K562 (cell line): ENCODE results near the gene ERMARD. TPM values are rescaled to one million over a fixed set of nuclear protein-coding genes. Genes with fewer than 3 reads are reported as not detected.

Experiments
- ATAC-seq: fragments of 200-7000 bp; cut with Tn5 transposase; 3 replicates; pipeline ENCODE4 v1.9.1; 2020; ENCODE audit warnings: moderate library complexity
- BruUV-seq: library from RNA; stranded (reverse); fragments of 400-500 nt; replicated peaks from 2 replicates; lab custom pipeline; 2021; lab: Mats Ljungman, UMichigan
- CTCF ChIA-PET: fragments of 300-600 bp; formaldehyde crosslinking; extraction: SDS; loops from one replicate; lab custom pipeline; 2021; ENCODE audit warnings: low intra/inter-chr PET ratio; lab: Yijun Ruan, JAX
- POLR2A ChIA-PET: fragments of 300-600, 350-650 bp; sonication (Branson Sonifier 250); formaldehyde crosslinking; extraction: SDS; loops from one replicate; lab custom pipeline; 2021; ENCODE audit warnings: antibody characterized with exemption, inconsistent platforms; lab: Yijun Ruan, JAX
- DNase-seq, 4 experiments: peaks; one replicate each; pipeline versions ENCODE4 v3.0.0 to v3.0.0-alpha.2; 2011 to 2018; ENCODE audit warnings: low spot score in 3 of 4, mixed read lengths in 3 of 4; ENCODE audit errors: extremely low read depth in 1 of 4
- FAIRE-seq: peaks from 2 replicates; lab custom pipeline; 2011; peaks lifted over from hg19 to GRCh38; lab: Jason Lieb, UNC
- H2AFZ ChIP-seq: 2 replicates; pipeline ENCODE4 v1.6.0; 2011; ENCODE audit warnings: low read depth, low read length, control low read depth, inconsistent platforms
- H3K27ac ChIP-seq: fragments of 200-600 bp; 3 replicates; pipeline ENCODE4 v1.8.0; 2011; ENCODE audit warnings: low read depth, mild to moderate bottlenecking, control low read depth, inconsistent platforms, low read length, moderate library complexity, mixed read lengths; ENCODE audit errors: extremely low read depth
- H3K27me3 ChIP-seq, 2 experiments: fragments of 300-600 bp in 1 of 2; 2 replicates in 1 of 2; 3 replicates in 1 of 2; pipeline versions ENCODE4 v1.6.0 to v1.8.0; 2011; ENCODE audit warnings: inconsistent platforms in 2 of 2, low read length in 2 of 2, mild to moderate bottlenecking in 1 of 2, mixed read lengths in 1 of 2, moderate library complexity in 1 of 2; ENCODE audit not compliant: control insufficient read depth in 2 of 2, insufficient read depth in 2 of 2
- H3K36me3 ChIP-seq: fragments of 300-600 bp; 3 replicates; pipeline ENCODE4 v1.8.0; 2011; ENCODE audit warnings: mild to moderate bottlenecking, low read length, inconsistent platforms; ENCODE audit not compliant: control insufficient read depth, insufficient read depth
- H3K4me1 ChIP-seq, 2 experiments: fragments of 200-600 bp in 1 of 2; replicated peaks in 1 of 2; 2 replicates in 1 of 2; 3 replicates in 1 of 2; pipeline versions ENCODE4 v1.5.1 to v1.8.0; 2011; ENCODE audit warnings: inconsistent platforms in 2 of 2, low read length in 2 of 2, mild to moderate bottlenecking in 1 of 2, mixed read lengths in 1 of 2, moderate library complexity in 1 of 2; ENCODE audit not compliant: control insufficient read depth in 2 of 2, insufficient read depth in 2 of 2
- H3K4me2 ChIP-seq: 2 replicates; pipeline ENCODE4 v1.6.1; 2011; ENCODE audit warnings: low read length, control low read depth, inconsistent platforms, mixed read lengths; ENCODE audit not compliant: insufficient read depth
- H3K4me3 ChIP-seq: fragments of 200-600 bp; sonication (generic), shearing (Covaris generic); 2 replicates; pipeline ENCODE4 v1.5.1; 2016; ENCODE audit warnings: control low read depth, inconsistent platforms
- H3K79me2 ChIP-seq: fragments of 200-600 bp; 3 replicates; pipeline ENCODE4 v1.8.0; 2011; ENCODE audit warnings: low read length, inconsistent platforms; ENCODE audit not compliant: control insufficient read depth, insufficient read depth
- H3K9ac ChIP-seq, 2 experiments: 2 replicates each; pipeline versions ENCODE4 v1.6.0 to v1.6.1; 2011; ENCODE audit warnings: low read depth in 2 of 2, low read length in 2 of 2, control low read depth in 1 of 2, inconsistent platforms in 1 of 2, mild to moderate bottlenecking in 1 of 2, mixed read lengths in 1 of 2; ENCODE audit not compliant: insufficient read depth in 1 of 2
- H3K9me1 ChIP-seq: one replicate; pipeline ENCODE4 v1.6.0; 2011; ENCODE audit warnings: inconsistent platforms, mild to moderate bottlenecking, low read length, moderate library complexity; ENCODE audit not compliant: control insufficient read depth, insufficient read depth
- H3K9me3 ChIP-seq: replicated peaks from 2 replicates; pipeline ENCODE4 v1.5.1; 2011; ENCODE audit warnings: low read depth, low read length, inconsistent platforms; ENCODE audit not compliant: control insufficient read depth, insufficient read depth
- H4K20me1 ChIP-seq: replicated peaks from 2 replicates; pipeline ENCODE4 v1.6.1; 2011; ENCODE audit warnings: low read length, inconsistent platforms, mixed read lengths; ENCODE audit not compliant: control insufficient read depth, insufficient read depth
- BHLHE40 ChIP-seq: IDR thresholded peaks from 2 replicates; pipeline ENCODE4 v1.6.1; 2011; ENCODE audit warnings: low read length, improper control_type of control experiment
- C11orf30 ChIP-seq: fragments of 450-650 bp; IDR thresholded peaks from 2 replicates; pipeline ENCODE4 v1.6.1; 2016; ENCODE audit warnings: low read depth, mild to moderate bottlenecking
- GMEB1 ChIP-seq: fragments of 250-450 bp; sonication (Bioruptor Pico); IDR thresholded peaks from 2 replicates; pipeline ENCODE4 v1.4.0; 2020; ENCODE audit warnings: mild to moderate bottlenecking
- HINFP ChIP-seq: fragments of 450-650 bp; conservative IDR thresholded peaks from 2 replicates; pipeline ENCODE4 v1.6.1; 2016; ENCODE audit warnings: missing genetic modification characterization, low read depth, mild to moderate bottlenecking, control low read depth, missing compliant biosample characterization
- HNRNPK ChIP-seq: fragments of 200-400 bp; formaldehyde crosslinking; IDR thresholded peaks from one replicate; pipeline ENCODE4 v1.6.1; 2018; ENCODE audit warnings: mild to moderate bottlenecking, low read depth, low read length; ENCODE audit not compliant: poor library complexity, severe bottlenecking
- IRF2 ChIP-seq: sonication (generic); formaldehyde crosslinking; IDR thresholded peaks from 2 replicates; pipeline ENCODE4 v1.8.1; 2022; ENCODE audit warnings: mild to moderate bottlenecking, missing genetic modification reagents
- KLF13 ChIP-seq: fragments of 450-650 bp; IDR thresholded peaks from 2 replicates; pipeline ENCODE4 v1.6.1; 2016; ENCODE audit warnings: missing genetic modification characterization, low read depth, mild to moderate bottlenecking, missing compliant biosample characterization, moderate library complexity, borderline replicate concordance
- MAFF ChIP-seq: IDR thresholded peaks from 2 replicates; pipeline ENCODE4 v1.6.1; 2012; ENCODE audit warnings: low read length, improper control_type of control experiment
- MAFG ChIP-seq: fragments of 450-650 bp; conservative IDR thresholded peaks from 2 replicates; pipeline ENCODE4 v1.6.1; 2016; ENCODE audit warnings: missing genetic modification characterization, missing compliant biosample characterization
- NFE2L1 ChIP-seq: fragments of 450-650 bp; IDR thresholded peaks from 2 replicates; pipeline ENCODE4 v1.6.1; 2016; ENCODE audit warnings: missing genetic modification characterization, low read depth, mild to moderate bottlenecking, missing compliant biosample characterization, moderate library complexity, borderline replicate concordance
- PHF20 ChIP-seq: fragments of 450-650 bp; IDR thresholded peaks from 2 replicates; pipeline ENCODE4 v1.6.1; 2018; ENCODE audit not compliant: partially characterized antibody
- POLR2AphosphoS5 ChIP-seq: IDR thresholded peaks from 2 replicates; pipeline ENCODE4 v1.6.1; 2011; ENCODE audit warnings: mild to moderate bottlenecking, low read depth, low read length, moderate library complexity; ENCODE audit not compliant: control insufficient read depth, insufficient read depth
- POLR2G ChIP-seq: fragments of 200-400 bp; formaldehyde crosslinking; IDR thresholded peaks from 2 replicates; pipeline ENCODE4 v1.6.1; 2017; ENCODE audit warnings: low read depth, mild to moderate bottlenecking, antibody characterized with exemption, low read length, moderate library complexity
- POLR3A ChIP-seq: IDR thresholded peaks from 2 replicates; pipeline ENCODE4 v1.6.1; 2011; ENCODE audit warnings: borderline replicate concordance, mild to moderate bottlenecking, moderate library complexity; ENCODE audit not compliant: insufficient read length, insufficient read depth; ENCODE audit errors: extremely low read depth
- PRMT5 ChIP-seq: sonication (generic); formaldehyde crosslinking; IDR thresholded peaks from 2 replicates; pipeline ENCODE4 v1.5.0; 2020; ENCODE audit warnings: missing genetic modification reagents
- SNRNP70 ChIP-seq: fragments of 200-400 bp; formaldehyde crosslinking; optimal IDR thresholded peaks from 2 replicates; pipeline ENCODE3; 2017; ENCODE audit warnings: low read depth, low read length
- SRSF7 ChIP-seq: fragments of 200-400 bp; formaldehyde crosslinking; optimal IDR thresholded peaks from 2 replicates; pipeline ENCODE3; 2017; ENCODE audit warnings: mild to moderate bottlenecking, low read depth, low read length
- ZFX ChIP-seq: sonication (generic); formaldehyde crosslinking; IDR thresholded peaks from 2 replicates; pipeline ENCODE4 v1.8.0; 2022; ENCODE audit warnings: mild to moderate bottlenecking, missing genetic modification reagents, moderate library complexity
- ZNF146 ChIP-seq: IDR thresholded peaks from one replicate; pipeline ENCODE4 v1.6.1; 2018; ENCODE audit warnings: missing compliant biosample characterization; ENCODE audit not compliant: unreplicated experiment
- ZNF316 ChIP-seq: fragments of 450-650 bp; IDR thresholded peaks from 2 replicates; pipeline ENCODE4 v1.6.1; 2016
- WGBS: fragments of 100-300 bp; shearing (Covaris generic); methylation state at CpG from one replicate; pipeline ENCODE4 v1.1.6; 2016; ENCODE audit warnings: low coverage, mixed read lengths; ENCODE audit not compliant: insufficient coverage; ENCODE audit errors: missing lambda C conversion rate; 5-methylcytosine and 5-hydroxymethylcytosine counted together
- in situ Hi-C: fragments of 300-500 bp; cut with MboI; formaldehyde crosslinking; loops from 4 replicates; pipeline ENCODE4 v1.15.0; 2018; ENCODE audit warnings: inconsistent platforms, mixed read lengths
- intact Hi-C: fragments of 100-400 bp; cut with micrococcal nuclease; formaldehyde crosslinking; loops from 2 replicates; pipeline ENCODE4 v1.14.2; 2022
- polyA plus RNA-seq, 8 experiments: library from polyadenylated mRNA; depleted of rRNA in 4 of 8; stranded (reverse) in 5 of 8; unstranded in 3 of 8; fragments of >200 nt; fragmentation: Nextera tagmentation in 2 of 8; fragmentation: Illumina TruSeq in 1 of 8; extraction: Ambion mirVana in 2 of 8; extraction: Trizol in 1 of 8; gene quantifications; 2 replicates each; pipeline versions ENCODE4 v1.2.1 to v1.2.3, GENCODE V29; 2011 to 2014; ENCODE audit warnings: inconsistent platforms in 1 of 8, missing spikeins in 1 of 8
- total RNA-seq, 7 experiments: library from RNA; depleted of rRNA in 6 of 7; stranded (reverse); fragments of >200 nt in 6 of 7; fragmentation: Illumina TruSeq in 2 of 7; extraction: Trizol in 2 of 7; gene quantifications; 2 replicates each; pipeline versions ENCODE4 v1.2.1 to v1.2.3, GENCODE V29; 2011 to 2021; ENCODE audit warnings: low replicate concordance in 1 of 7

ERMARD gene
- total and polyA plus RNA-seq, 9 of the 15 experiments (the other 6 are each of a cell fraction or from before 2014, with no cell fraction given) = 14.5 to 68.6 (median 27.7) TPM

GRCh38 chr6:169709293-169709692 lies 42.1 kb upstream of the ERMARD start (continued):
- TF ChIP-seq POLR3A (no peak), GMEB1 (CRISPR knock-in tag) (no peak), ZFX (no peak), SRSF7 (no peak), KLF13 (tag) (no peak), POLR2G (no peak), IRF2 (no peak), SNRNP70 (no peak)
- TF ChIP-seq, all 486 proteins: peak for 0

- Histone ChIP-seq H3K79me2 (peaks cover 16% of the 10 kb centered on the region), H3K4me2 (no peak overlapping the region), H3K9me1 (no peaks in the 10 kb centered on the region), H2AFZ (no peak overlapping the region), H3K4me3 (no peak overlapping the region), H4K20me1 (no peaks in the 10 kb centered on the region; the same call in 1 of the 2 replicates), H3K4me1 (peaks cover 0 to 2% of the 10 kb centered on the region in 2 experiments; a peak in 2 of 5 replicates), H3K36me3 (peaks cover 87% of the 10 kb centered on the region), H3K9ac (no peak overlapping the region), H3K27me3 (no peaks in the 10 kb centered on the region), H3K27ac (no peak overlapping the region), H3K9me3 (no peaks in the 10 kb centered on the region)
- WGBS = 44% methylated on average over 3 of the region's 3 CpGs
- ChIA-PET POLR2A (interaction anchor here (1.2 to 4.5 kb wide), 2 partner anchors 8 to 11 kb away, joined by 12 to 46 read pairs; partner anchors contain the start of genes C6orf120 and WDR27), CTCF (no interaction called here)
- in situ Hi-C loops = no loop called here
- intact Hi-C loops = no loop called here
- TF ChIP-seq MAFG = 0 out of 2 replicates have a peak, but pooled peaks have one; percentile 13
- TF ChIP-seq HINFP = no peak
- no peak for TF ChIP-seq HNRNPK
- no peak for TF ChIP-seq PHF20
- no peak for TF ChIP-seq POLR2AphosphoS5
- TF ChIP-seq ZNF316 = peak; percentile 77
- no peak for TF ChIP-seq NFE2L1
- TF ChIP-seq ZNF146 = no peak
- TF ChIP-seq MAFF = peak; percentile 13; the same call in 1 of the 2 replicates
- peak; percentile 58 for TF ChIP-seq C11orf30
- no peak for TF ChIP-seq PRMT5 (CRISPR knock-in tag)
- no peak for TF ChIP-seq BHLHE40
- BruUV-seq = no TSS peak
- DNase-seq (no peak), ATAC-seq (no peak), FAIRE-seq (no peak)
These were observed 41.4 kb upstream of the ERMARD start for GRCh38 chr6:169710009-169710408.
